Measurements from ENCODE around the gene EPHA6. TPM values are rescaled to one million over a fixed set of nuclear protein-coding genes. Genes with fewer than 3 reads are reported as not detected.
A peak's percentile ranks its signal among the peaks of the same experiment; 100 is the strongest.
"Not testable (repeated sequence)": the region's sequence is repeated elsewhere in the genome, so short reads cannot be mapped to it uniquely, and the experiment has no call there.

EPHA6 gene
- total RNA-seq, 1 experiment from 2014 or later = 3.2 TPM

DNA sequence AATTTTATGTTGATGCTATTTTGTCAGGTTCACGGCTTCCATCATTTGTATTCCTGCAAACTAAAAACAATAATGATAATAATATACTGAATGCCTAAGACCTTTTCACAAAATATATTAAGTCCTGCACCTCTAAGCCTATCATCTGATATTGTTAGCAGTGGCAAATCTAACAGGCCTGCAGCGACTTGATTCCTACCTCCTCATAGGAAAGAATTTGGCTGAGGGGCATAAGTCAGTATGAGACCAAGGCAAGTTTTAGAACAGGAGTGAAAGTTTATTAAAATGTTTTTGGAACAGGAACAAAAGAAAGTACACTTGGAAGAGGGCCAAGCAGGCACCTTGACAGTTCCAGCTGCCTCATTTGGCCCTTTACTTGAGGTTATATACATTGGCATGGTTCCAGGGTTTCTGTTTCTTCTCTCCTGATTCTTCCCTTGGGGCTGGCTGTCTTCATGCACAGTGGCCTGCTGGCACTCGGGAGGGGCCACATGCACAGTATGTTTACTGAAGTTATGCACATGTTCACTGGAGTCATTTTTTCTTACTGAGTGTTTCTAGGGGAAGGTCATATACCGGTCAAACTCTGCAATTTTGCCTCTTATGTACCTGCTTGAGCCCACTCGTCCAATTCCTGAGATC, 418.1 kb downstream of the EPHA6 start:
- in situ Hi-C loops (cut with HindIII; ENCODE audit: low pct_unique_long_range_greater_than_20kb, low sequenced_read_pairs) = no loop called here
- peak; percentile 57 for DNase-seq (ENCODE audit: low read depth)

- DNase-seq (ENCODE audit: low read depth) = no peak
- in situ Hi-C loops (cut with HindIII; ENCODE audit: low pct_unique_long_range_greater_than_20kb, low sequenced_read_pairs) = no loop called here
These were observed 420.8 kb downstream of the EPHA6 start for GRCh38 chr3:97235179-97235578.

GRCh38 chr3:97235611-97236315, 421.4 kb downstream of the EPHA6 start:
- in situ Hi-C loops (cut with HindIII; ENCODE audit: low pct_unique_long_range_greater_than_20kb, low sequenced_read_pairs) = no loop called here
- no peak for DNase-seq (ENCODE audit: low read depth)

- in situ Hi-C loops (cut with HindIII; ENCODE audit: low pct_unique_long_range_greater_than_20kb, low sequenced_read_pairs) = no loop called here
- DNase-seq (ENCODE audit: low read depth) = no peak
These were observed 427.0 kb downstream of the EPHA6 start for GRCh38 chr3:97241417-97241816.

DNA sequence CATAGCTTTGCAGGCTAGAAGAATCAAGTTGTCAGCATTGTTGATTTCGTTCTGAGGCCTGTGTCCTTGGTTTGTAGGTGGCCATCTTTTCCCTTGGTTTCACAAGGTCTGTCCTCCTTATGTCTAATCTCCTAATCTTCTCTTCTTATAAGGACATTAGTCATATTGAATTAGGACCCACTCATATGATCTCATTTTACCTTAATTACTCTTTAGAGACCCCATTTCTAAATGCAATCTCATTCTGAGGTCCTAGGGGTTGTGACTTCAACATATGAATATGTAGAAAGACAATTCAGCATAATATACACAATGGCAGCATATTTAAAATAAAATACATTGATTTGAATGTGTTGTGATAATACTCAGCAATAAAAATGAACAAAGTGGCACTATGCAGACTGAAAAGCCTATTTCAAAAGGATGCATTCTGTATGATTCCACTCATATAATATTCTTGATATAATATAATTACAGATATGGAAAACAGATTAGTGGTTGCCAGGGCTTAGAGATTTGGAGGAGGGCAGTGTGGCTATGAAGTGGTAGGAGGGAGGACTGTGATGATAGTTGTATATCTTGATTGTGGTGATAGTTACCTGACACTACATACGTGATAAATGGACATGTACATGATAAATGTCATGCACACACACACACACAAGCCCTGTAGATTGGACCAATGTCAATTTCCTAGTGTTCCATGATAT, 431.0 kb downstream of the EPHA6 start:
- in situ Hi-C loops (cut with HindIII; ENCODE audit: low pct_unique_long_range_greater_than_20kb, low sequenced_read_pairs) = no loop called here
- DNase-seq (ENCODE audit: low read depth) = no peak

GRCh38 chr3:97256060-97256459, 441.7 kb downstream of the EPHA6 start:
- no peak for DNase-seq (ENCODE audit: low read depth)
- in situ Hi-C loops (cut with HindIII; ENCODE audit: low pct_unique_long_range_greater_than_20kb, low sequenced_read_pairs) = no loop called here

DNA sequence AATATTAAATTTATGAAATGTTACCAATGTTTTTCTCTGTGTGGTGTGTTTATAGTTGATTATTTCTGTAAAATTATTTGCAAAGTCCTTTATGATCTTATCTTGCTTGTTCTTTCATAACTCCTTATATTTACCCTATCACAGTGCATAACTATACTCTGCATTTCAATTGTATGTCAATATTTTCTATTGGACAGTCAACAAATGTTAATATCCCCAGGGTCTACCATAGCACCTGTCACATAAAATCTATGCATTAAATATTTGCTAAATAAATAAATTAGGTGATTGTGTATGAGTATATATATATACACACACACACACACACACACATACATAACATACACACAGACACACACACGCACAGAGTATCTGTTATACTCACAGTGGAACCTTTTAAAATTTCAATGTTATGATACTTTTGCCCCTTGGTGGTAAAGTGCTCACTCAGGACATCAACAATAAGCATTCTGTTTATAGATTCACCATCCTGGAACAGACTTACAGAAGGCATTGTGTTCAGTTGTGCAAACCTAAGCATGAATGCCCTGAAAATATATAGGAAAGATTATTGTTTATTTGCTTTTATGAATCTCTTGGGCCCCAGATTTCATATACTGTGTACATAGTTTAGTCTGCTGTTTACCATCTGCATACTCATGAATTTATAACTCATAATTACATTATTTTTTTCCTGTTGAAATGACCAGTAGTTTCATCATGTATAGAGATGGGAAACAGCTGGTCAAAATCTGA, 443.7 kb downstream of the EPHA6 start:
- in situ Hi-C loops (cut with HindIII; ENCODE audit: low pct_unique_long_range_greater_than_20kb, low sequenced_read_pairs) = no loop called here

GRCh38 chr3:97259263-97259662, 444.9 kb downstream of the EPHA6 start:
- DNase-seq (ENCODE audit: low read depth) = no peak
- in situ Hi-C loops (cut with HindIII; ENCODE audit: low pct_unique_long_range_greater_than_20kb, low sequenced_read_pairs) = no loop called here

More for the DNA sequence above, 443.7 kb downstream of the EPHA6 start:
- no peak for DNase-seq (ENCODE audit: low read depth)

- in situ Hi-C loops (cut with HindIII; ENCODE audit: low pct_unique_long_range_greater_than_20kb, low sequenced_read_pairs) = no loop called here
- DNase-seq (ENCODE audit: low read depth) = no peak
These were observed 449.8 kb downstream of the EPHA6 start for GRCh38 chr3:97264180-97264579.

DNA sequence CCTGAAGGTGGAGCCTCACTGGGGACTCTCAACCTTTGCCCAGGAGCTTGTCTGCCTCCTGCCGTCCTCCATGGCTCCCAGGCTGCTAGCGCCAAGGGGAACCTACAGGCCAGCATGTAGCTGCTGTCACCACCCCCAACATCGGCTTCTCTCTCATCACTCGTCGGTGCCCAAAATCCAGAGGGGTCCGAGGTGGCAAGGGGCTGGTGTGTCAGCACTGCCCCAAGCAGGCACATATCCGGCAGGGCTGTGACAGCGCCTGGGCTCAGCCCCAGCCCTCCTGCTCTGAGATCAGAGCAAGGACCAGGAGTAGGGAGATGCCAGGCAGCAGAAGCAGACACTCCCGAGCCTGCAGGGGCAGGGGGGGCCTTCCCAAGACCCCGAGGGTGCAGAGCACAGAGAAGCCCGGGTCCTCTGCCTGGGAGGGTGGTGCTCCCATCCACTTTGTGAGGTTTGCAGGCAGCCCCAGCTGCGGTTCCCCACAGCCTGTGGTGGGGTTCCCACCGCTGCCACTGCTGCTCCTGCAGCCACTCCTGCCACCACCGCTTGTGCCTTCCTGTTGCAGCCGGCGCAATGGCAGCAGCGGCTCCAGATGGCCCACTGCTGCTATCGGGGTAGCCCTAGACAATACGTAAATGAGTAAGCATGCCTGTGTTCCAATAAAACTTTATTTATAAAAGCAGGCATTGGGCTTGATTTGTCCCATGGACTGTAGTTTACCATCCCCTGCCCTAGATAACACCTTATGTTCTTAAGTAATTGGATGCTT, 451.0 kb downstream of the EPHA6 start:
- no peak for DNase-seq (ENCODE audit: low read depth)
- in situ Hi-C loops (cut with HindIII; ENCODE audit: low pct_unique_long_range_greater_than_20kb, low sequenced_read_pairs) = no loop called here

DNA sequence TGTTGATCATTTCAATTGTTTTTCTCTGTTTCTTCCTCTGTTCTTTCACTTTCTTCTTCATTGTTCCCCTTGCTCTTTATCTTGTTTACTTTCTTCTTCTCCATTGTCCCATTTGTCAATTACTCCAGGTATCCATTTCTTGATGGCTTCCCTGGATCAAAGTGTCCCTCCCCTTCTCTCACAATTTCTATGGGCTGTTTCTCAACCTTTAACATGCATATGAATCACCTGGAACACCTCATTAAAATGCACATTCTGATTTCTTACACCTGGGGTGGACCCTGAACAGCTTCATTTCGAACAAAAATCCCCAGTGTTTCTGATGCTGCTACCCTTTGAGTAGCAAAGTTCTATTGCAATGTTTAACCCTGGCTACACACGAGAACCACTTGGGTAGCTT, 454.8 kb downstream of the EPHA6 start:
- DNase-seq (ENCODE audit: low read depth) = no peak
- in situ Hi-C loops (cut with HindIII; ENCODE audit: low pct_unique_long_range_greater_than_20kb, low sequenced_read_pairs) = no loop called here

GRCh38 chr3:97276879-97277550, 462.6 kb downstream of the EPHA6 start:
- in situ Hi-C loops (cut with HindIII; ENCODE audit: low pct_unique_long_range_greater_than_20kb, low sequenced_read_pairs); DNase-seq (ENCODE audit: low read depth): not testable (repeated sequence)

- in situ Hi-C loops (cut with HindIII; ENCODE audit: low pct_unique_long_range_greater_than_20kb, low sequenced_read_pairs) = no loop called here
- no peak for DNase-seq (ENCODE audit: low read depth)
These were observed 463.3 kb downstream of the EPHA6 start for GRCh38 chr3:97277708-97278107.

DNA sequence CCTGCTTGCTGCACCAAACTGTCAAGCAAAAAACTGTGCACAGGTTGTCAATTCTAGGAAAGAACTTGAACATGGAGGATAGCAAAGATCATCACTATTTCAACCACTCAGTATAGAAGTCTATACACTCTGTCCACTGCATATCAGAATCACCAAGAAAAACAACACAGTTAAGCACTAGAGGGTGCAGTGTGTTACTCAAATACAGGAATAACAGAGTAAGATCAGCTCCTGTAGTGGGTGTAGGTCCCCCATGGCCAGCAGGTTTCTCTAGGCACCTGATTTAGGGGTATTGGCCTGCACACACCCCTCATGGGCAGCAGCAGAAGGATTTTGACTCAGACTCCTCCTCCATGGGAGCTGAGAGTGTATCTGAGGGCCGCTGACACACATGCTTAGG, 464.1 kb downstream of the EPHA6 start:
- DNase-seq (ENCODE audit: low read depth) = no peak
- in situ Hi-C loops (cut with HindIII; ENCODE audit: low pct_unique_long_range_greater_than_20kb, low sequenced_read_pairs) = no loop called here

DNA sequence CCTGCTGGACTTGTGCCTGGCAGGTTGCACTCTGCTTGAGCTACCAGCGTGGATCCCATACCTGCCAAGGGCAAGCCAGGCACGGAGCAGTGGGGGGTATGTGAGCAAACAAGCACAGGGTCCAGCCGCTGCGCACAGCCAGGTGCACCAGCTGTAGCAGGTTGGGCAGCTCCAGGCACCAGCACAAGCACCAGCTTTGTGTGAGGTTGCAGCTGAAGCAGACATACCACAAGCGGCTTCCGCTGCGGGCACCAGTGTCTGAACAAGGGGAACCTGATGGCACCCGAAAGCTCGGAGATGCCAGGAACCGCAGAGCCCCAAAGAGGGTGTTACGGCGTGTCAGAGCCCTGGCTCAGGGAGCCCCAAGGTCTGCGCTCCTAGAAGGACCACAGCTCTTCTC, 477.5 kb downstream of the EPHA6 start:
- DNase-seq (ENCODE audit: low read depth) = no peak
- in situ Hi-C loops (cut with HindIII; ENCODE audit: low pct_unique_long_range_greater_than_20kb, low sequenced_read_pairs) = no loop called here

DNA sequence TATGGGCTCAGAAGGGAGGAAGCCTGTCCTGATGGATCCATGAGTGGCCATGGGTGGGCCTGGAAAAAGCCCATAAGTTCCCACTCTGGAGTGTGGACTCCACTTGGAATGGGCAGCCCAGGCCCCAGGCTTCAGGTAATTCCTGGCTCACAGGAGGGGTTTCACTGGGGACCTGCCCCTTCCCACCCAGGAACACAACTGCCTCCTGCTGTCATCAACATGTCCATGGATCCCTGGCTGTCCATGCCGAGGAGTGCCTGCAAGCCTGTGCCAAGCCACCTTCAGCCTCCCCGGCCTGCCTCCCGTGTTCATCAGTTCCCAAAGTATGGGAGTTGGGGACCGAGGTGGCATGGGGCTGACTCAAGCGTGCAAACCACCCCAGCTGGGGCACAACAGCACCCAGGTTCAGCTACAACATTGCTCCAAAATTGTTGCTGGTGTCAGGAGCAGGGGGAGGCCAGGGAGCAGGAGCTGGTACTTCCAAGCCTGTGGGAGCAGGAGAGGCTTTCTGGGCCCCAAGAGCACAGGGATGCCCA, 479.3 kb downstream of the EPHA6 start:
- in situ Hi-C loops (cut with HindIII; ENCODE audit: low pct_unique_long_range_greater_than_20kb, low sequenced_read_pairs) = no loop called here
- no peak for DNase-seq (ENCODE audit: low read depth)

GRCh38 chr3:97297032-97297431, 482.6 kb downstream of the EPHA6 start:
- in situ Hi-C loops (cut with HindIII; ENCODE audit: low pct_unique_long_range_greater_than_20kb, low sequenced_read_pairs) = no loop called here

More at GRCh38 chr3:97297032-97297431, 482.6 kb downstream of the EPHA6 start:
- no peak for DNase-seq (ENCODE audit: low read depth)

All from Caki2 (cell line).